ENCODE measurements around the gene MTCH1. TPM values are rescaled to one million over a fixed set of nuclear protein-coding genes. Genes with fewer than 3 reads are reported as not detected.
"Not testable (repeated sequence)": the region's sequence is repeated elsewhere in the genome, so short reads cannot be mapped to it uniquely, and the experiment has no call there.

MTCH1 gene
- total RNA-seq, 1 donor from 2014 or later = 151 TPM

DNA sequence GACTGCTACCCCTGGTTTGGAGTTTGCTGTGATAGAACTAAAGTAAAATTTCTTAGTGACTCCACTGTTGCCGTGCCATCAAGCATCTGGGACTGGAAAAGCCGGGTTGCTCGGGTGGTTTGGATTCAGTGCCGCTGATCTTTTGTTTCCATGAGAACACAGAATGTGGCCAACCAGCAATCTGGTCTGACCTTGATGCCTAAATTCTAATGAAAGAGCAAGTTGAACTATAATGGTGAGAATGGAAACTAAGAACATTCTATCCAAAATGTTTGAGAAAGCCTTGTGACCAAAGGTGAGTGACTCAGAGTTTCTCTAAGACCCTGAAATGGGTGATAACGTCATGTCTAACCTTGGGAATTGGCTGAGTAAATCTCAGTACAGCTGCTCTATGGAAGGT is 41.3 kb downstream of the MTCH1 start:
- H3K36me3 Mint-ChIP-seq = no peaks in the 10 kb centered on the region
- no peaks in the 10 kb centered on the region for H3K4me1 Mint-ChIP-seq
- H3K4me3 Mint-ChIP-seq = no peak overlapping the region
- peaks cover 3% of the 10 kb centered on the region for H3K9me3 Mint-ChIP-seq
- no peak overlapping the region for H3K27ac Mint-ChIP-seq
- no peak for DNase-seq (ENCODE audit: low spot score in 2 of 2, unreplicated experiment in 2 of 2)
- peaks cover 9% of the 10 kb centered on the region for H3K27me3 Mint-ChIP-seq (ENCODE audit: low read depth)
- TF ChIP-seq, protein P1, sequence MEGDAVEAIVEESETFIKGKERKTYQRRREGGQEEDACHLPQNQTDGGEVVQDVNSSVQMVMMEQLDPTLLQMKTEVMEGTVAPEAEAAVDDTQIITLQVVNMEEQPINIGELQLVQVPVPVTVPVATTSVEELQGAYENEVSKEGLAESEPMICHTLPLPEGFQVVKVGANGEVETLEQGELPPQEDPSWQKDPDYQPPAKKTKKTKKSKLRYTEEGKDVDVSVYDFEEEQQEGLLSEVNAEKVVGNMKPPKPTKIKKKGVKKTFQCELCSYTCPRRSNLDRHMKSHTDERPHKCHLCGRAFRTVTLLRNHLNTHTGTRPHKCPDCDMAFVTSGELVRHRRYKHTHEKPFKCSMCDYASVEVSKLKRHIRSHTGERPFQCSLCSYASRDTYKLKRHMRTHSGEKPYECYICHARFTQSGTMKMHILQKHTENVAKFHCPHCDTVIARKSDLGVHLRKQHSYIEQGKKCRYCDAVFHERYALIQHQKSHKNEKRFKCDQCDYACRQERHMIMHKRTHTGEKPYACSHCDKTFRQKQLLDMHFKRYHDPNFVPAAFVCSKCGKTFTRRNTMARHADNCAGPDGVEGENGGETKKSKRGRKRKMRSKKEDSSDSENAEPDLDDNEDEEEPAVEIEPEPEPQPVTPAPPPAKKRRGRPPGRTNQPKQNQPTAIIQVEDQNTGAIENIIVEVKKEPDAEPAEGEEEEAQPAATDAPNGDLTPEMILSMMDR (IDR thresholded peaks at IDR 0.05; ENCODE audit: unreplicated experiment) = no peak

DNA sequence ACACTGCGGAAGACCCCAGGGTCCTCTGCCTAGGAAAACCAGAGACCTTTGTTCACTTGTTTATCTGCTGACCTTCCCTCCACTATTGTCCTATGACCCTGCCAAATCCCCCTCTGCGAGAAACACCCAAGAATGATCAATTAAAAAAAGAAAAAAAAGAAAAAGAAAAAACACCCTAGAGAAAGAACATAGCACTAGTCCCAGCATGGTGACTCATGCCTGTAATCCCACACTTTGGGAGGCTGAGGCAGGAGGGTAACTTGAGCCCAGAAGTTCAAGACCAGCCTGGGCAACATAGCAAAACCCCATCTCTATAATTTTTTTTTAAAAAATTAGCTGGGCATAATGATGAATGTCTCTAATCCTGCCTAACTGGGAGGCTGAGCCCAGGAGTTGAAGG is 43.7 kb downstream of the MTCH1 start:
- H3K4me1 Mint-ChIP-seq, H3K9me3 Mint-ChIP-seq: not testable (repeated sequence)

DNA sequence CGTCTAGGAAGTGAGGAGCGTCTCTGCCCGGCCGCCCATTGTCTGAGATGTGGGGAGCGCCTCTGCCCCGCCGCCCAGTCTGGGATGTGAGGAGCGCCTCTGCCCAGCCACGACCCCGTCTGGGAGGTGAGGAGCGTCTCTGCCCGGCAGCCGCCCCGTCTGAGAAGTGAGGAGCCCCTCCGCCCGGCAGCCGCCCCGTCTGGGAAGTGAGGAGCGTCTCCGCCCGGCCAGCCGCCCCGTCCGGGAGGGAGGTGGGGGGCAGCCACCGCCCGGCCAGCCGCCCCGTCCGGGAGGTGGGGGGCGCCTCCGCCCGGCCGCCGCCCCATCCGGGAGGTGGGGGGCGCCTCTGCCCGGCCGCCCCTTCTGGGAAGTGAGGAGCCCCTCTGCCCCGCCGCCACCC is 44.4 kb downstream of the MTCH1 start:
- not testable (repeated sequence) for H3K4me1 Mint-ChIP-seq; H3K27ac Mint-ChIP-seq; H3K4me3 Mint-ChIP-seq; H3K27me3 Mint-ChIP-seq (ENCODE audit: low read depth); DNase-seq (ENCODE audit: low spot score in 2 of 2, unreplicated experiment in 2 of 2); H3K9me3 Mint-ChIP-seq; H3K36me3 Mint-ChIP-seq

More for the DNA sequence above, 43.7 kb downstream of the MTCH1 start:
- not testable (repeated sequence) for H3K27ac Mint-ChIP-seq; H3K27me3 Mint-ChIP-seq (ENCODE audit: low read depth); DNase-seq (ENCODE audit: low spot score in 2 of 2, unreplicated experiment in 2 of 2); H3K36me3 Mint-ChIP-seq; H3K4me3 Mint-ChIP-seq

DNA sequence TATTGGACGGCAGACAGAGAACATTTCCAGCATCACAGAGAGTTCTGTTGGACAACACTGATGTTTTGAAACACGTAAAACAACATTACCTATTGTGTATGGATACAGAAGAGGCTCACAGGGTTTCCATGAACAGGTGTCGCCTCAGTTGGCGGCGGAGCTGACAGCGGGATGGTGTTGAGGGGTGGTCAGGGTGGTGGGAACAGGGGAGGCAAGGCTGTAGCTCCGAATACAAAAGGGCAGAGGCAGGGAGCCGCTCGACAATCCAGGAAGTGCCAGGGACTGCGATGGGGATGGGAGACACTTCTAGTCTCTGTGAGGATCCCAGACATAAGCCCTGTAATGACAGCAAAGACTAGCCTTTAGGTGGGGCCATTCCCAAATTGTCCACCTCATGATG is 46.0 kb downstream of the MTCH1 start:
- Mint-ChIP-seq H3K27ac (no peak overlapping the region), H3K9me3 (peaks cover 3% of the 10 kb centered on the region), H3K36me3 (no peaks in the 10 kb centered on the region), H3K4me1 (peaks cover 4% of the 10 kb centered on the region), H3K4me3 (no peak overlapping the region), H3K27me3 (ENCODE audit: low read depth) (peaks cover 9% of the 10 kb centered on the region)
- DNase-seq (ENCODE audit: low spot score in 2 of 2, unreplicated experiment in 2 of 2) = no peak
- TF ChIP-seq, protein P1 (IDR thresholded peaks at IDR 0.05; ENCODE audit: unreplicated experiment) = no peak

DNA sequence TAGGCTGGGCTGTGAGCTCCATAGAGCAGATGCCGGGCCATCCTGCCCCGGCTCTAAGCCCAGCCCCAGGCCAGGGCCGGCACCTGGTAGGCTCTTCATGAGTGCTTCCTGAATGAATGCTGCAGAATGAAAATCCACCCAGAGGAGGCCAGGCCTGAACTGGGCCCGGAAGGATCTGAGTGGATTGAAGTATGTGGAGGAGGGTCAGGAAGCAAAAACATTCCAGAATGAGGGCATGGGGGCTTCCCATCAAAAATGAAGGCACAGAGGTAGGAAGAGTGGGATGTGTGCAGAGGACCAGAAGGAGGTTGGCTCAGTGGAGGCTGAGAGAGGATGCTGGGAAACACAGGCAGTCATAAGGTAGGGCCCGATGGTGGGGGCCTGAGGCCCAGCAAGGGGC is 47.0 kb downstream of the MTCH1 start:
- H3K9me3 Mint-ChIP-seq; H3K4me3 Mint-ChIP-seq; H3K4me1 Mint-ChIP-seq; H3K27ac Mint-ChIP-seq; H3K27me3 Mint-ChIP-seq (ENCODE audit: low read depth); DNase-seq (ENCODE audit: low spot score in 2 of 2, unreplicated experiment in 2 of 2); H3K36me3 Mint-ChIP-seq: not testable (repeated sequence)

DNA sequence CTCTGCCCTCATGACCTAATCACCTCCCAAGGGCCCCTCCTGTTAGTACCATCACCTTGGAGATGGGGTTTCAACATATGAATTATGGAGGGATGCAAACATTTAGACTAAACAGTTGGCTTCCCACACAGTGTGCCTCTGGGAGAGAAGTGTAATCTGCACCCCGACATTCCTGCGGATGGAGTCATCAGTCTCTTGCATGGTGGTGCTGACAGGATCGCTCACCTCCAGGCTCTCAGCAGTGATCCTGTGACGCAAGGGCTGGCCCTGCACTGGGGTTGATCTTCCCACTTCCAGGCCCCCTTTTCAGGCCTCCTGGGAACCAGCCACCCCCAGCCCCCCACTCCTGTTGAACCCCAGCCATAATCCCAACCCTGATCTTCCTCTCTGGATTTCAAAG is 47.5 kb downstream of the MTCH1 start:
- DNase-seq (ENCODE audit: low spot score in 2 of 2, unreplicated experiment in 2 of 2) = no peak

DNA sequence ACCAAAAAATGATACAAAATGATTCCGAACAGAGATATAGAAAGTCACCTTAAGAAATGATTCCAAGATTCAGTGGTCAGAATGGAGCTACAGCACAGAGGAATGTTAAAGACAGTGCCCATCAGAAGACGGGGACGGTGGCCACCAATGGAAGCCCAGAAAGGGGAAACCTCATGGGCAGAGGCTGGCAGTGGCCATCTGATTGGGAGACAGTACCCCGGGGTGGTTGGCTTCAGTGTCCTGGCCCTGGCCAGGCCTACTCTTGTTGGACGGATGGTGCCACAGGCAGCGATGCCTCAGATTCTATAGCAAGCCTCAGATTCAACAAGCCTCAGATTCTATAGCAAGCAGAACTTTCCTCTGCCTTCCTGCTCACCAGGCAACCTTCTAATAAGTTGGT is 48.1 kb downstream of the MTCH1 start:
- Mint-ChIP-seq H3K4me1 (peaks cover 4% of the 10 kb centered on the region), H3K4me3 (no peak overlapping the region), H3K27me3 (ENCODE audit: low read depth) (no peaks in the 10 kb centered on the region), H3K27ac (no peak overlapping the region), H3K9me3 (peaks cover 4% of the 10 kb centered on the region), H3K36me3 (no peaks in the 10 kb centered on the region)
- no peak for DNase-seq (ENCODE audit: low spot score in 2 of 2, unreplicated experiment in 2 of 2)
- TF ChIP-seq, protein P1 (IDR thresholded peaks at IDR 0.05; ENCODE audit: unreplicated experiment) = no peak

More for the DNA sequence above, 47.5 kb downstream of the MTCH1 start:
- TF ChIP-seq, protein P1 (IDR thresholded peaks at IDR 0.05; ENCODE audit: unreplicated experiment) = no peak
- Mint-ChIP-seq H3K27me3 (ENCODE audit: low read depth) (peaks cover 3% of the 10 kb centered on the region), H3K36me3 (no peaks in the 10 kb centered on the region), H3K27ac (no peak overlapping the region), H3K4me3 (no peak overlapping the region), H3K4me1 (peaks cover 4% of the 10 kb centered on the region), H3K9me3 (peaks cover 3% of the 10 kb centered on the region)

Measured in mesothelial cell of epicardium (in vitro differentiated cells).